Stimulated activated CD8-positive, alpha-beta memory T cell treated with anti-CD3 and anti-CD28 coated beads, Interleukin-12 subunit alpha, Interleukin-12 subunit beta, amount 100 ng/mL, for 4 hours (primary cell): ENCODE results near the gene EPB41L4A.

ENCODE experiments used
- DNase-seq: peaks from one replicate; pipeline ENCODE4 v3.0.0-alpha.2; 2020; ENCODE audit warnings: low read depth

Gene EPB41L4A

DNA sequence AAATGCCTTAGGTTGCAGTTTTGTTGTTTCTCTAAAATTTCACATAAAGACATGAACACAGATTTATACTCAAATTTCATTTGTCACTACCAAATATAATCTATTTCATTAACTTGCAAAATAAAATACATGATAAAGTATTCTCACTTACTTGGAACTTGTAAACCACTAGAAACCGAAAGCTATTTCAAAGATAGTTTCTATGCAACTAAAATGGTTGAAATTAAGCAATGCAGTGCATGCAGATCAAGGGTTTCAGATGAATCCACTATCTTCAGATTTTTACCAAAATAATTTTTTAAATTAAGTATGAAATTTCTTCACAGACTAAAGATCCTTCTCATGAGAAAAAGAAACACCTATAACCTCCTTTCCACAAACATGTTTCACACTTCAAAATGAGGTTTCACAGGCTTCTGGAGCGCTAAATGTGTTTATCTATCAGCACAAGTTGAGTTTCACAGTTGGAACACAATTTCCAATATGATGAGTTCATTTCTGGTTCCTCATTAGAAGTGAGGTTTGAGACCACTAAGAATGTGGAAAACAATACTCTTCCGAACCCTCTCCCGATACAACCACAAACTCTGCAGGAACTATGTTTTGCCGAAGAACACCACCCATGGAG lies 63.9 kb downstream of the EPB41L4A start:
- DNase-seq = no peak

DNA sequence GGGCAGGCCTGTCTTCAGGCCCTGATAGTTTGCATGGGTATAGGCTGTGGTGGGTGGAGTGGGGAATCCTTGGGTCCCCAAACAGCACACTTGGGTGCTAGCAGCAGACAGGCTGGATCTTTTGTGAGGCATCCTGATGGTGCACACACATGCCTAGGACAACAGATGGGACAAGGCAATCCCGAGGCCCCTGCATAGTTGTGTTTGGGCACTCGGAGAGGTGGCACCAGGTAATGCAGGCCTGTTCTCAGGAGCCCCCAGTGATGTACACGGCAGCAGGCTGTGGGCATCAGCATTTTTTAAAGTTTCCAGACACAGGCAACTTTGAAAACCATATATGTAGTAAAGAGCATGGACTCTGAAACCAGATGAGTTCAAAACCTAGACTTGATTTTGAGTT lies 65.4 kb downstream of the EPB41L4A start:
- DNase-seq = no peak

DNA sequence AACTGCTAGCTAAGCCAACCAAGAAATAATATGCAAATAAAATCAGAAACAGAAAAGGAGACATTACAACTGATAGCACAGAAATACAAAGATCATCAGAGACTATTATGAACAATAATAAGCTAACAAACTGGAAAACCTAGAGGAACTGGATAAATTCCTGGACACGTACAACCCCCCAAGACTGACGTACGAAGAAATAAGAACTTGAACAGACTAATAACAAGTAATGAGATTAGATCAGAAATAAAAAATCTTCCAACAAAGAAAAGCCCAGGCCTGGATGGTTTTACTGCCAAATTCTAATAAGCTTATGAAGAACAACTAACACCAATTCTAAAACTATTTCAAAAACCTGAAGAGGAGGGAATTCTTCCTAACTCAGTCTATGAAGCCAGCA lies 67.9 kb downstream of the EPB41L4A start:
- DNase-seq = no peak

DNA sequence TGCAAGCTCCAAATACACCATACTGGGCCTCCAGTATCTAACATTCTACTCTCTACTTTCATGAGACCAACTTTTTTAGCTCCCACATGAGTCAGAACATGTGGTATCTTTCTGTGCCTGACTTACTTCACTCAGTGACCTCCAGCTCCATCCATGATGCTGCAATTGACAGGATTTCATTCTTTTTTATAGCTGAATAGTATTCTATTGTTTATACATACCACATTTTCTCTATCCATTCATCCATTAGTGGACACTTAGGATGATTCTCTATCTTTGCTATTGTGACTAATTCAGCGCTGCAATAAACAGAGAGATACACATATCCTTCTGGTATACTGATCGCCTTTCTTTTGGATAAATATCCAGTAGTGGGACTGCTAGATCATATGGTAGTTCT lies 68.5 kb downstream of the EPB41L4A start:
- DNase-seq = no peak

DNA sequence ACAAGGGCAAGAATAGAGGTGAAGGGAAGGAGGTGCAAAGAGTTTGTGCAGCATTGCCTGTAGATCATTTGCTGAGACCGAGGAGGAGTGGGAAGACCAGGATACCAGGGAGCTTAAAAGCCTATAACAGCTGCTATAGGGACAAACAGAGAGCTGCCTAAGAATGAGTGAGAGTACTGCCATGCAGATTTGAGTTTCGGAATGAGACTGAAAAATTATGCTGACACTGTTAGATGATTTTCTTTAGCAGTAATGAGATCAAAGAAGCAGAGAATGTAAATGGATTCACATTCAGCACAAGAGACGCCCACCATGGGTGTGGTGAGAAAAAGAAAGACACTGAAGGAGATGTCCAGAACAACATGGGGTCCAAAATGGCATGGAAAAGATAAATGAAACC lies 69.7 kb downstream of the EPB41L4A start:
- DNase-seq = no peak

DNA sequence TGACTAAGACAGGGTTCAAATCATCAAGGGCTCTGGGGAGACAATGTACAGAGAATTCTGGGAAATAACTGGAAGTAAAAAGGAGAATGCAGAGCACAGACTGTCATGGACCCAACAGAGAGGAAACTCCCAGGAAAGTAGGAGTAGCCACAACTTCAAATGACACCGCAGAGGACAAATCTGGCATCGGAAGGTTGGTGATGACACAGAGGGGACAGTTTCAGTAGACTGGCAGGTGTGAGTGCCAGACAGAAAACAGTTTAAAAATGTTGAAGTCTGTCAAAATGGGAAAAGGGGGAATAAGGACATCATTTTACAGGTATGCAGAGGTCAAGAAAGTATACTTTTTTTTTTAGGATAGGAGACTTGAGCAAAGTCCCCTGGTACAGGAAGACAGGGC lies 70.2 kb downstream of the EPB41L4A start:
- DNase-seq = no peak

DNA sequence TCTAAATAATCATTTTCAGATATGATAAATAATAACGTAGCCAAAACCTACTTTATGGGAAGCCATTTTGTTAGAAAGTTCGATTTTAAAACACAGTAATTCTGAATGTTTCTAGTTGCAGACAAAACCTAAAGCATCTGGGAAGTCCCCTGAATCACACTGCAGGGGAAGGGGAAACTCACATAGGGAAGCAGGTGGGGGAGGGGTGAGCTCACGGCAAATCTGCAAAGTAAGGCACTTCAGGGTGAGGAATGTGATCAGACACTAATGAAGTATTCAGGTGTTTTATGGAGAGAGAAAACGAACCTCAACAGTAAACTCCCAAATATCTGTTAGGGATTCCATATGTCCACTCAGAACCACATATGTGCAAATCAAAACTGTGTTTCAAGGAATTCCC lies 70.7 kb downstream of the EPB41L4A start:
- DNase-seq = no peak

DNA sequence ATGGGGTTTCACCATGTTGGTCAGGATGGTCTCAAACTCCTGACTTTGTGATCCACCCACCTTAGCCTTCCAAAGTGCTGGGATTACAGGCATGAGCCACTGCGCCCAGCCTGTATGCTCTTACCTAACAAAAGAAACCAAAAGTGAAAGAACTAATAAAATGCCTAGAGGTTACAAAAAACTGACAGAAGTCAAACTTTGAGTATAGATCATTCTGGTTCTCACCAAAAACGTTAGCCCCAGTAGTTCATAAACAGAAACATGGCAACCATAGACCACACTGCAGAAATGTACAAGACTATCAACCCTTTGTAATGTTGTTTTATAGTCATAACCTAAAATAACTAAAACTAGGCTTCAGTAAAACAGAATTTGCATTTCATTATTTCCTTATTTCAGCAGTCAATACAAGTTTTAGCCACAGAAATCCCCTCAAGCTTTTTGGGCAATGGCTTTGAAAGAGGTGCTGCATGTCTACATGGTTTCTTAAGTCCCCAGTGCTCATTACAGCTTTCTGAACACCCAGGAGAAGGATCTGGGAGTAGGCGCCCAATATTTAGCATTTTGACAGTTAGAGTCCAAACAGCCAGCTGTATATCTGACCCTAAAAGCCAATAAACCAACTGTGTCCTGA lies 72.5 kb downstream of the EPB41L4A start:
- DNase-seq = no peak

DNA sequence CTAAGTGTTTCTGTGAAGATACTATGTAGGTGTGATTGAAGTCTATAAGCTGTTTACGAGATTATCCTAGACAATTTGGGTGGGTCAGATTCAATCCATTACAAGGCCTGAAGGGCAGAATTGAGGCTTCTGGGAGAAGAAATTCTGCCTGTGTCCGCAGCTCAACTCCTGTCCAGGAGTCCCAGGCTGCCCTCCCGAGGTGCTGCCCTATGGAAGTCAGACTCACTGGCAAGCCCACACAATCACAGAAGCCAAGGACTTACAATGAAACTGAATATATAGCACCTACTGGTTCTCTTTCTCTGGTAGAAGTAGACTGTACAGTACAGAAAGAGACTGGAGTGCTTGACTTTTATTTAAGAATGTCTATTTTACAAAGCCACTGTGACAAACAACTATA lies 74.5 kb downstream of the EPB41L4A start:
- DNase-seq = no peak

DNA sequence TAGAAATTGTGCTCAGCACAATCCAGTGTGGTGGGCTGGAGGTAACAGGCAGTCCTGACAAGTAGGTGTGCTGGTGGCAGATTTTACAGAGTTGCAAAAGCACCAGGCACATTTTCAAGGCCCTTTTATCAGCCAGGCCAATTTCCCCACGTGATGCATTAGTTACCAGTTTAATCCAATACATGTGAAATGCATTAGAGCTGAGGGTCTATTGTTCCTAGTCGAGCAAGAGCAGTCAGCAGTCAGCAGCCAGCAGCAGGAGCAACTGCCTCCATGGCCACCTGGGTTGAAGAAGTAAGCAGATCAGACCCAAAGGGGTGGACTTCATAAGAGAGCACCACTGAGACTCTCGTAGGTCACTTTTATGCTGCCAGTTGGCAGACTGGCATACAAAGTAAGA lies 76.7 kb downstream of the EPB41L4A start:
- DNase-seq = no peak

DNA sequence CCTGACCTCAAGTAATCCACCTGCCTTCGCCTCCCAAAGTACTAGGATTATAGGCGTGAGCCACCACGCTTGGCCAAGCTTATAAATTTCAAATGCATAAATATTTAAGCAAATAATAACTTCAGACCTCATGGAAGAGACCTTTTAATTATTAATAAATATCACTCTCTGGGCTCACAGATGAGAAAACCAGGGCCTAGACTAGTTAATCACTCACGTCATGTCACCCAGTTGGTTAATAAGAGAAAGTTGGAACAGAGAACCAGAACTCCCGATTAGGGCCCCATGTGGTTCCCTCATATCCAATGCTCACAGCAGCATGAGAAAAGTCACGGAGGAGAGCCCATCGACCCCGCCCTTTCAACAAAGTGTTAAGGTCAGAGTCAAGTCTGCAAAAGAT lies 79.3 kb downstream of the EPB41L4A start:
- DNase-seq = no peak

DNA sequence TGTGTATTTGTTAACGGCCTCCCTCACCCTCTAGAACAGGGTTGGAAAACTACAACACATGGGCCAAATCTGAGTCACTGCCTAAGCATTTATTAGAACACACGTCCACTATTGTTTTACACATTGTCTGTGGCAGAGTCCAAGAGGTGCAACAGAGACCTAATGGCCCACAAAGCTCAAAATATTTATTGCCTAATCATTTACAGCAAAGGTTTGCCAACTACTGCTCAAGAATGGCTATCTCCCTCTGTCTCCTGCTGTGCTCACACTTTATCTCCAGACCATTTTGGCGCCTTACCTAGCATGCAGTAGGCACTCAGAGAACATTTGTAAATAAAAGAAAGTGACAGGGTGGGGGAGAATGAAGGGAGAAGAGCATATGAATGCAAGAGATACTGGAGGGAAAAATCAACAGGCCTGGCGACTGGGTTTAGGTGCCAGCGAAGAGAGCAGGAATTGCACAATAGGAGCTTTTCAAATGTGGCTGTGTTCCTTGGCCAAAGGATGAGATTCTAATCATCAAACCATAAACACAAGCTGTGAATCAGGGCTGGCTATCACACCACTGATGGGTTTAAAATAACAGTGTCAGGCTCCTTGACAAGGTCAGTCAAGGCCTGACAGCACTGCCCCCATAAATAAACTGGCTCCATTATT lies 80.3 kb downstream of the EPB41L4A start:
- no peak for DNase-seq

DNA sequence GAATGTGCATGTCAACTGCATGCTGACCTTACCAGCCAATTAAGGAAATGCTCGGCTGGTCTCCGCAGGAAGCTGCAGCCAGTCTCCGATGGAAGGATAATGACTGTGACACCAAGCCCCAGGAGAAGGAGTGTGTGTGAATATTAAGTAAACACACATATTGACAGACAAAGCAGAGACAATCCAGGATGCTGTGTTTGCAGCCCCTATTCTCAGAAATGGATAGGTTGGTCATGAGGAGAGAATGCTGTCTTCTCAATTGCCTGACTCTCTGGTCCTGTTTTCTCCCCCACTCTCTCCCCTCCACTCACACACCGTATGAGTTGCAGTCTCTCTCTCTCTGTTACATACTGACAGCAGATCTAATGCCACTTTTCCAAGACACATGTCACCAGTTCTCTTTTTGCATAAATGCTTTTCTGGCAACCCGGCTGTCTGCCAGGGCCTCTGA lies 85.7 kb downstream of the EPB41L4A start:
- DNase-seq = no peak

DNA sequence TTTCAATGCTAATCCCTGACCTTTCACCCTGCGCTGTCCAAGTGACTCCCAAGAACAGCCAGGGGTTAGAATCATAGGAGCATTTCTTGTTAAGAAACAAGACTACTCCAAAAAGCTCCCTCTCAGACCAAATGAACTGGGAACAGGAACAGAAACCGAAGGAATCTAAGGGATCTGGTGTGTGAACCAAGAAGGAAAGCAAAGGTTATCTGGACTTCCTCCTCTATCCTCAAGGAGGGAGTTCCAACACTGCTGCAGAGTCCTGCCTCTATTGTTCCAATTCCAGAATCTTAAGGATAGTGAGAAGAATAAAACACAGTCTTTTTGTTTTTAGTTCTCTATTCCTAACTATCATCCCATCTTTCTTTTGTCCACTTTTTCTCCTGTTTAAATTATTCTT lies 87.2 kb downstream of the EPB41L4A start:
- no peak for DNase-seq

DNA sequence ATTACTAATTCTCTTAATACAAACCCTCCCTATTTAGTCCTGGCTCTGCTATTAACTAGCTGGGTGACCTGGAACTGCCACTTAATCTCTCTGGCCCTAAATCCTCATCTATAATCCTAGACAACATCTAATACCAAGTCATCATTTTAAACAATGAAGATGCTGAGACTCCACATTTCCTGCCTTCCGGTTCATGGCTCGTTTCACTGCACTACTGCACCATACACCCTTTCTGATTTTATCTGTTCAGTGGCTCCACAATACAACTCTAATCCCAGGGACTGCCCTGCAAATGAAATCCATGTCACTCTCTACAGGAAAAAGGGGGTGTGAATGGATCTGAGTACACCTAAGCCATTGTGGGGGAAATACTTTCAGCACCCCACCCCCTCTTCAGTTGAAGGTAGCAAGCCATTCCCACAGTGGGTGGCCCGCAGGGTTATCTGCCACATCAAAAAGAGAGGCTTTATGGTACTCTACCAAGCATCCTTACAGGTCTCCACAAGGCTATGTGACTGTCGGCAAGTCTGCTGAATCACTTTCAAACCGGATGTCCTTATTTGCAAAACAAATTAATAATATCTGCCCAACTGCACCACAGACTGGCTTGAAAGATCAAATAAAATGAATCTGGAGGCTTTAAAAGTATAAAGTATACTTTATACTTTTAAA lies 89.5 kb downstream of the EPB41L4A start:
- DNase-seq = no peak

DNA sequence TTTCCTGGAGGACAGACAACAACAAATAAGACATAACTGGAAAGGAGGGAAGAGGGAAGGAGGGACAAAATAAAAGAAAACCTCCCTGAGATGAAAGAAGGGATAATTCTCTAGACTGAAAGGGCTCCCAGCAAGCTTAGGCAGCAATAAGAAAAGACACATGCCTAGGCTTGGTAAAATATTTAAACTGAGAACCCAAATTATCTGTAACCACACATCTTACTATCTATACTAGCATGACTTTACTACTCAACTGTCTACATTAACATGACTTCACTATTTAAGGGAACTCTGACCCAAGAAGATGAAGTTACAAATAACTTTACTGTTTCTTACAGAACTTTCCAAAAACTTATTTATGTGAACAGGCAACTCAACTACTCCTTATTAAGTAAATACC lies 95.9 kb downstream of the EPB41L4A start:
- no peak for DNase-seq

DNA sequence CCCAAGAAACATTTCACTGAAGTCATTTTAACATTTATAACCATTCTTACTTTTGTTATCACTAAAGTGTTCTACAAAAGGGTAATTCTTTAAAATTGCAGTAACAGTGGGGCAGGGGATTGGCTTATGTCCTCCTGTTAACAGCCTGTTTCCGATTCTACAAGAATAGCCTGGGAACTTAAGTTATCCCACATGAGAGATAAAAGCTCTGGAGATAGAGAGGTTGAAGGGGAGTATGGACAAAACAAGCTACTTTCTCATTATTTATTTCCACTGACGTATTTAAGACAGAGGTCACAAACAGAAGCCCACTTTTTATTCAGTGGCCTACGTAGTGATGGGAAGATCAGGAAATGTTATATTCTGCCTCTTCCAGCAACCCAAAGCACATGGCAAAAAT lies 98.7 kb downstream of the EPB41L4A start:
- DNase-seq = no peak

DNA sequence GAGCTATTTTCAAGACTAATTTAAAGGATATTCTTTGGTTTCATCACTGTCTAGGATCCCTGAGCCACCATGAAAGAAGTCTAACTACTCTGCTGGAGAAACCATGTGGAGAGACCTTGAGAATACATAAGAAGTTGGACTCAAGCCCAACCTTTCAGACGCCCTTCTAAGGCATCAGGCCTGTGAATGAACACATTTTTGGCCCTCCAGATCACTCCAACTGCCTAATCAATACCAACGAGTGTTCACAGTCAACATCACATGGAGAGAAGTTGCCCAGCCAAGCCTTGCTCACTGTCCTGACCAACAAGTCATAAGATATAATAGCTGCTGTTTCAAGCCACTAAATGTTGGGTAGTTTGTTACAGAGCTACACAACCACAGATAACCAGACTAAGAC lies 100.7 kb downstream of the EPB41L4A start:
- no peak for DNase-seq

DNA sequence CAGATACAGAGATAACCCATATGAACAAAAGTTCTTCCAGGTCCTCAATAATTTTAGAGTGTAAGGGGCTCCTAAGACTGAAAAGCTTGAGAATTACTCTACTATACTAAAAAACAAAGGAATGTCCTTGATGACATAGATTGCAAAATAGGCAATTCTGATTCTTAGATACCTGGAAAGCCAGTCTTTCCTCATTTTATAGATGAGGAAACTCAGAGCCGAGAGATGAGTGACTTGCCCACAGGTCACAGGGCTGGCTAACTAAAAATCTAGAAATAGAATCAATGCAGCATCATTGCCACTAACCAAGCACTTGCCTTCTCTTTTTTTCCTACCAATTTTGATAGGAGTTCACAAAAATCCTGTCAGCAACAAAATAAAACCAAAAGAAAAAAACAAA lies 101.2 kb downstream of the EPB41L4A start:
- no peak for DNase-seq

DNA sequence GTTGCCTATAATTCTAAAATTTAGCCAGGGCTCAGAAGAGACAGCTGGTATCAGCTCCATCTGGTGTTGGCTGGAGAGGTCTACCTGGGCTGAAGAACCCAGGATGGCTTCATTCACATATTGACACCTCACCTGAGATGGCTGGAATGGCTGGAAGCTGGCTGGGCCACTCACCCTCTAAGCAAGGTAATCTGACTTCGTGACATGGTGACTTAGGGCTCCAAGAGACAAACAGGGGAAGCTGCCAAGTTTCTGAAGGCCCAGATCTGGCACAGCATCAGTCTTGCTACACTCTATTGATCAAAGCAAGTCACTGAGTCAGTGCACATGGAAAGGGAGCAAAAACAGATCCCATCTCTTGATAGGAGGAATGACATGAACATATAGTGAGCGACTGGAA lies 102.3 kb downstream of the EPB41L4A start:
- no peak for DNase-seq

DNA sequence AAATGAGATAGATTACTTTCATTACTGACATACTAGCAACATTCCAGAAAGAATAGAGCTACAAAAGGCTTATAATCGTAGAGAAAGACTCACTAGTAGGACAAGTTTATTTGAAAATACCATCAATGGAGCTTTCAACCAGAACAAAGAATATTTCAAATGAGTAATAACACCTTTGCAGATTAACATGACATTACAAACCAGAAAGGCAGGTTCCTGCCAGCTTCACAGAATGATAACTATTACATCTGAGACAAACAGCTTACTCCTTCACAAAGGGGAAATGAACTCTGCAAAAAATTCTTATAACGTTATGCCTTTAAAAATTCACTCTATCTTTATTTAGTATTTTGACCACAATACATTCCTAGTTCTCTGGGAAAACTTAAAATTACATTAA lies 103.1 kb downstream of the EPB41L4A start:
- DNase-seq = no peak

DNA sequence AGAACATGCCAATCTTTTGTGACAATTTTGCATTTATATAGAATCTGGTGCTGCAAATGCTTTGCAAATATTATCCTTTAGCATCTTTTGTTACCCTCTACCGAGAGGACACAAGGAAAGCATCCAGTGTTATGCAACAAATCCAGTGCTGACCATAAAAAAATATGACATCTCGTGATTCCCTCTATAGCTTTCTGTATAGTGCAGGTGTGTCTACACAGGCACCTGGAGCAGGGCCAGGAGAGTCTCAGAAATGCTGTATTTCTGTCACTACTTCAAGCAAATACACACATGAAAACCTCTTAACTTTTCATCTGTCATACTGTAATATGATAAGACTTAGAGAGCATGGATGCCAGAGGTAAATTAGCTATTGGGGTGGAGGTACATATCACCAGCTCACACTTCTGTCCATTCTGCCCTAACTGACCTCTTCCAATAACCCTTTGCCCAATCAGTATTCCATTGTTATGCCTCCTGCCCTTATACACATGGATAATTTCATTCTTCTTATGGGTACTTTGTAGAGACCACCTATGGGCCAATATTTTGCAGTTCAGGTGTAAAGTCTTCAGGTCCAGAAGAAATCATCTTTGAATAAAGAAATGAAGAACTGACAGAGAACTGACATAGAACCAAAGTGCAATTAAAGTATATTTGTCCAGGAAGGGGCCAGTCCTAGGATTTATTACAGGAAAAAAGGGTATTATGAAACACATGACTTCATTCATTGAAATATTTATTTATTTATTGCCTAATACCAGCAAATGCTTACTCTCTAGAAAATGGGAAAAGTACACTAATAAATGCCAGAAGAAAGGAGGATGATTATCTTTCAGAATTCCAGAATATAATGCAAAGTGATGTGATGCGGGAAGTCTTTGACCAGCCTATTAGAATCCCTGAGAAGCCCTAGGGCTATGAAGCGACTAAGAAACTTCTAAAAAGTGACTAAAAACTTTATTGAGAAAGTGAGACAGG lies 106.5 kb downstream of the EPB41L4A start:
- no peak for DNase-seq
